HEK293 (cell line): ENCODE results near the gene TMEM271.

Experiments used
- CTCF ChIP-seq: fragments of 450-650 bp; formaldehyde crosslinking; IDR thresholded peaks from 2 replicates; pipeline ENCODE4 v1.5.1; 2016; ENCODE audit warnings: missing biosample characterization, missing genetic modification characterization
- OSR2 ChIP-seq: fragments of 450-650 bp; formaldehyde crosslinking; IDR thresholded peaks from 2 replicates; pipeline ENCODE4 v1.5.1; 2016; ENCODE audit warnings: missing biosample characterization, missing genetic modification characterization
- TCF7L2 ChIP-seq: IDR thresholded peaks from 2 replicates; pipeline ENCODE4 v1.6.1; 2011; ENCODE audit warnings: low read depth, mild to moderate bottlenecking, inconsistent platforms, low read length, moderate library complexity, borderline replicate concordance
- ZBTB8A ChIP-seq: fragments of 450-650 bp; formaldehyde crosslinking; IDR thresholded peaks from 2 replicates; pipeline ENCODE4 v1.5.1; 2016; ENCODE audit warnings: missing biosample characterization, missing genetic modification characterization
- ZFP69B ChIP-seq: fragments of 450-650 bp; formaldehyde crosslinking; IDR thresholded peaks from 2 replicates; pipeline ENCODE4 v1.5.1; 2016; ENCODE audit warnings: missing biosample characterization, missing genetic modification characterization
- ZNF155 ChIP-seq: fragments of 450-650 bp; formaldehyde crosslinking; IDR thresholded peaks from 2 replicates; pipeline ENCODE4 v1.5.1; 2016; ENCODE audit warnings: missing biosample characterization, missing genetic modification characterization
- ZNF416 ChIP-seq: fragments of 450-650 bp; formaldehyde crosslinking; IDR thresholded peaks from 2 replicates; pipeline ENCODE4 v1.5.1; 2016; ENCODE audit warnings: missing biosample characterization, missing genetic modification characterization
- ZNF580 ChIP-seq: fragments of 450-650 bp; formaldehyde crosslinking; IDR thresholded peaks from 2 replicates; pipeline ENCODE4 v1.5.1; 2016; ENCODE audit warnings: missing biosample characterization, missing genetic modification characterization

GRCh38 chr4:526189-526909, 49.7 kb downstream of the TMEM271 start:
- TF ChIP-seq OSR2 (no peak), ZFP69B (tag by site-specific recombination) (no peak), TCF7L2 (no peak), CTCF (tag by site-specific recombination) (no peak), ZNF155 (tag by site-specific recombination) (no peak), ZNF416 (no peak), ZNF580 (tag by site-specific recombination) (no peak), ZBTB8A (tag by site-specific recombination) (no peak)
